ENCODE measurements around the gene URB2.

URB2 gene

GRCh38 chr1:229685149-229685548 lies 59.1 kb downstream of the URB2 start:
- TF ChIP-seq CTCF (IDR thresholded peaks at IDR 0.05; ENCODE audit: control insufficient read depth, extremely low read depth, insufficient read depth), result no peak
- no peak for DNase-seq (ENCODE audit: low read depth)

GRCh38 chr1:229689273-229689672 lies 63.2 kb downstream of the URB2 start:
- DNase-seq (ENCODE audit: low read depth), result no peak
- H3K4me3 ChIP-seq (ENCODE audit: low read depth, low read length), result no peak overlapping the region
- no peak for TF ChIP-seq CTCF (IDR thresholded peaks at IDR 0.05; ENCODE audit: control insufficient read depth, extremely low read depth, insufficient read depth)

More at GRCh38 chr1:229685149-229685548, 59.1 kb downstream of the URB2 start:
- H3K4me3 ChIP-seq (ENCODE audit: low read depth, low read length), result no peak overlapping the region

GRCh38 chr1:229689904-229690303 lies 63.9 kb downstream of the URB2 start:
- no peak for DNase-seq (ENCODE audit: low read depth)
- TF ChIP-seq CTCF (IDR thresholded peaks at IDR 0.05; ENCODE audit: control insufficient read depth, extremely low read depth, insufficient read depth), result no peak
- no peak overlapping the region for H3K4me3 ChIP-seq (ENCODE audit: low read depth, low read length)

- no peak overlapping the region for H3K4me3 ChIP-seq (ENCODE audit: low read depth, low read length)
- no peak for TF ChIP-seq CTCF (IDR thresholded peaks at IDR 0.05; ENCODE audit: control insufficient read depth, extremely low read depth, insufficient read depth)
- no peak for DNase-seq (ENCODE audit: low read depth)
These were observed 64.6 kb downstream of the URB2 start for GRCh38 chr1:229690662-229691061.

GRCh38 chr1:229691362-229691761 lies 65.3 kb downstream of the URB2 start:
- TF ChIP-seq CTCF (IDR thresholded peaks at IDR 0.05; ENCODE audit: control insufficient read depth, extremely low read depth, insufficient read depth), result no peak
- no peak for DNase-seq (ENCODE audit: low read depth)
- H3K4me3 ChIP-seq (ENCODE audit: low read depth, low read length), result no peak overlapping the region

- no peak overlapping the region for H3K4me3 ChIP-seq (ENCODE audit: low read depth, low read length)
- TF ChIP-seq CTCF (IDR thresholded peaks at IDR 0.05; ENCODE audit: control insufficient read depth, extremely low read depth, insufficient read depth), result no peak
- no peak for DNase-seq (ENCODE audit: low read depth)
These were observed 67.3 kb downstream of the URB2 start for GRCh38 chr1:229693129-229693900.
